GM18868 (cell line): Measurements from ENCODE around the gene ITCH.
"Not testable (repeated sequence)": the region's sequence is repeated elsewhere in the genome, so short reads cannot be mapped to it uniquely, and the experiment has no call there.

ENCODE experiments used
- ATAC-seq: cut with Tn5 transposase; IDR thresholded peaks from one replicate; pipeline ENCODE4 v1.9.1; 2021; ENCODE audit warnings: mild to moderate bottlenecking, moderate library complexity; ENCODE audit not compliant: unreplicated experiment

ITCH gene

DNA sequence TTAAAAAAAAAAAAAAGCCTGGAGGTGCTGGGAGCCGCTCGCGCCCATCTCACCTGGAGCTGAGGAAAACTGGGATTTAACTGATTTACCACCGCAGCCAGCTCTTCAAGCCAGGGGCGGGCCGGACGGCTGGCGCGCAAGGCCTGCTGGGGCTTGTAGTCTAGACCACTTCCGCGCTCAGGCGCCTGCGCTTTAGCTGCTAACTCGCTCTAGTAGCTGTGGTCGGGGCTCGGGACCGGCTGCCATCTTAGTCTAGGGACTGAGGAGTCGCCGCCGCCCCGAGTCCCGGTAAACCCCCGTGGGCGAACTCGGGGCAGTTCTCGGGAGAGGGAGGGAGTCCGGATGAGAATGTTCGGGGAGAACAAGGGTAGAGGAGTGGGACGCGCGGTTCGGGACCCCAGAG lies at the start of gene ITCH:
ITCH (plus strand) TSS at position 212 of the 403 bp plus-strand sequence. CDS start 30,539 bp downstream, outside the sequence.
- ATAC-seq = peak; percentile 97

DNA sequence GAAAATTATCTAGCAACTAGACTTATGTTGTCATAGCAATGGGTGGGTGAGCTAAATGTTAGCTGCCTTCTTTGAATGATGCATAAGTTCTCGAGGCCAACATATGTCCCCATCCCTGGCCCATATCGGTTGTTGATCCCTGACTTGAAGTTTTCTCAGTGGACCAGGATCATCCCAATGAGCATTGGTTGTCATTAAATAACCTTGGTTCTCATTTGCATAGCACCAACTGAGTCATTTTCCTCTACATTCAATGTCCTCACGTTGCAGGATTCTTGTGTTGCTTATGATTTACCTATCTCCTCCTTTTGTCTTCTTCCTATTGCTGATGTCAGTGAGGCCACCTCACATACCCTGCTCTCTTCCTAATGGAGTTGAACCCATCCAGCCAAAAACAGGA lies 47.8 kb upstream of the ITCH start:
- no peak for ATAC-seq

DNA sequence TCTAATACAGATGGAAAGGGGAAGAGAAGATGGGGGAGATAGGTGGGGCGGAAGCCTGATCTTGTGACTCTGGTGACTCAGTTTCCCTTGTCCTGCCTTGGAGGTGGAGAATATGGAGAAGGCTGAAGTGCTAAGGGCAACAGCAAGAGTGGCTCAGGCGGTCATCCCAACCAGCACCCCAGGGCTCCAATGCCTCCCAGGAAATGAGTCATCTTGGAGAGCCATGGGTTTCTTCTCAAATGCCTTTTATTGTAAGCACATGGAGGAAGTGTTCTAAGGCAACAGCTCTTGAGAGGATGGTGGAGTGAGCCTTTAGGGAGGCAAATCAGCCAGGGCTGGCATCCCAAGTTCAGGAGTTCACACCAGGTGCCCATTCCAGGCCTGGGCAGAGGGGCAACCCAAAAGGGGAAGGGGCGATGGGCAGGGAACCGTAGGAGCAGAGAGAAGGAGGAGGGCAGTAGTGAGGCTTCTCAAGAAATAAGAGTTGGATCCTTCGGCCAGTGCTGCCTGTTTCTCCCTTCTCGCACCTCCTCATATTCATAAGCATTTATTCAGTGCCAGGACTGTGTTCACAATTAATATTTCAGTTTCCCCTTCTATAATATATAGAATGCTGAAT lies 46.8 kb upstream of the ITCH start:
- ATAC-seq = no peak

DNA sequence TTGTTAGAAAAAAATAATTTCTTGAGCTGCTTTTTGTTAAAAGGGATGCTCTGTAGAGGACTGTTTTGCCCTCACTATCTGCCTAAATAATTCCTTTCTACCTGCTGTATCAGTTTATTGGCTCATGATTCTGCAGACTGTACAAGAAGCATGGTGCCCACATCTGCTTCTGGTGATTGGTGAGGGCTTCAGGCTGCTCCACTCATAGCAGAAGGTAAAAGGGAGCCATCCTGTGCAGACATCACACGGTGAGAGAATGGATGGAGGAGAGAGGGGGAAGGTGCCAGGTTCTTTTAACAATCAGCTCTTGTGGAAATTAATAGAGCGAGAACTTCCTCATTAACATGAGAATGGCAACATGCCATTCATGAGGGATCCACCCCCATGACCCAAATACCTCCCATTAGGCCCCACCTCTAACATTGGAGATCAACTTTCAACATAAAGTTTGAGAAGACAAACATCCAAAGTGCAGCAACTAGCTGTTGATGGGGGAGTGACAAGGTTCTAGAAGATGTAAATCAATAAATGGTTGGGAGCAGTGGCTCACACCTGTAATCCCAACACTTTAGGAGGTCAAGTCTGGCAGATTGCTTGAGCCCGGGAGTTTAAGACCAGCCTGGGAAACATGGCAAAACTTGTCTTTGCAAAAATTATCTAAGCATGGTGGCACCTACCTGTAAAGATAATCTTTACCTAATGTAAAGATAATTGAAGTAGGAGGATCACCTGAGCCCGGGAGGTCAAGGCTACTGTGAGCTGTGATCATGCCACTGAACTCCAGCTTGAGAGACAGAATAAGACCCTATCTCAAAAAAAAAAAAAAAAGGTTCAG lies 44.2 kb upstream of the ITCH start:
- ATAC-seq = no peak

DNA sequence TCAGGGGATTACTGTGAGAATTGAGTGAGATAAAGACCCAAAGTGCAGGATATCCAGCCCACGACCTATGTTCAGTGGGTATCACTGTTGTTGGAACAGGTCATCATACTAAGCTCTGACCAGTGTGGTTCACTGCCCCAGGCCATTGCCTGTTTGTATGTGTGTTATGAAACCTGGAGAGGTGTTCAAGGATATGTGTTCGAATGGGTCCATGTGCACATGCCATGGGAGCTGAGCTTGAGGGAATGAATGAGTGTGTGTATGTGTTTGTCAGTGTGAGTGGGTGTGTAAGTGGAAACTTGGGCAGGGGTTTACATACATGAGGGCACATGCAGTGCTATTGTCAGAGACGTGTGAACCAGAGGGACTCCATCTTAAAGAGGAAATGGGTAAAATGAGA lies 42.2 kb upstream of the ITCH start:
- ATAC-seq = no peak

DNA sequence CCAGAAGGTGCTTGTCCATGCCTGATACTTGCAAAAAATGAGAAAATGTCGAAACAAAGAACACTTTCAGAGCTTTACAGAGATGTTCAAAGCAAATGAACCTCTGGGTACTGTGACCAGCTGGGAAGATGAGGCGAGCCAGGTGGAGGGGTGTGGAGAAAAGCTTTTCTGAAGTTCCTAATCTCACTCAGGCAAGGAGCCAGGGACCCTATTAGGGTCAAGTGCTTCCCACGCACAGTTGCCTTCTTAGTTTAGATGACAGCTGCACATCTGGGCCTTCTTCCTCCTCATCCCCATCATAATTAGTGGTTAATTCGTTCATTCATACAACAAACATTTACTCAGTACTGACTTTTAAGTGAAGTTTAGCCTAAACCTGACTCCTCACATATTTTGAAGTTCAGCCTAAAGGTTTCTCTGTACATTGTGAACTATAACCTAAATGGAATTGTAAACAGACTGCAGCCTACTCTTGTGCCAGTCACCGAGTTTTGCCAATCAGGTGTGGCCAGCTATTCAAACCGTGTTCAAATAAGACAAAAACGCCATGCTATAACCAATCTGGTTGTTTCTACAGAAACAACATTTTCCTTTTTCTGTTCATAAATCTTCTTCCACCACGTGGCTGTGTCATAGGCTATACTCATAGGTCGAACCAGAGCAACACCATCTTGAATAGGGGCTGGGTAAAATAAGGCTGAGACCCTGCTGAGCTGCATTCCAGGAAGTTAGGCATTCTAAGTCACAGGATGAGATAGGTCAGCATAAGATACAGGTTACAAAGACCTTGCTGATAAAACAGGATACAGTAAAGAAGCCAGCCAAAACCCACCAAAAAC lies 40.6 kb upstream of the ITCH start:
- no peak for ATAC-seq

DNA sequence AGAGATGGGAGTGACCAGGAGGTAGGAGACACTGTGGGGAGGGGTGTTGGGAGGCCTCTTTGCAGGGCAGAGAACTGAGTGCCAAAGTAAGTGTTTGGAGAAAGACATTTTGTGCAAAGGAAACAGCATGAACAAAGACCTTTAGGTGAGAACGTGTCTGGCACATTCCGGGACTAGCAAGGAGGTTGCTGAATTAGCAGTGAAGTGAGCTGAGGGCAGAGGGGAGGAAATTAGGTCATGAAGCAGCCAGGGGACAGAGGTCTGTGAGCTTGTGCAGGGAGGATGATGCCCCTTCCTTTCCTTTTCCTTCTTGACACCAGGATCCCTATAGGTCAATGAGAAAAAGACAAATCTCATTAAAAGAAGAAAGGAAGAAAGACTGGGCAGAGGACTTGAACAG lies 38.5 kb upstream of the ITCH start:
- ATAC-seq = no peak

DNA sequence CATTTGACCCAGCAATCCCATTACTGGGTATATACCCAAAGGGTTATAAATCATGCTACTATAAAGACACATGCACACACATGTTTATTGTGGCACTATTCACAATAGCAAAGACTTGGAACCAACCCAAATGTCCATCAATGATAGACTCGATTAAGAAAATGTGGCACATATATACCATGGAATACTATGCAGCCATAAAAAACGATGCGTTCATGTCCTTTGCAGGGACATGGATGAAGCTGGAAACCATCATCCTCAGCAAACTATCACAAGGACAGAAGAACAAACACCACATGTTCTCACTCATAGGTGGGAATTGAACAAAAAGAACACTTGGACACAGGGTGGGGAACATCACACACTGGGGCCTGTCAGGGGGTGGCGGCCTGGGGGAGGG lies 34.9 kb upstream of the ITCH start:
- not testable (repeated sequence) for ATAC-seq

DNA sequence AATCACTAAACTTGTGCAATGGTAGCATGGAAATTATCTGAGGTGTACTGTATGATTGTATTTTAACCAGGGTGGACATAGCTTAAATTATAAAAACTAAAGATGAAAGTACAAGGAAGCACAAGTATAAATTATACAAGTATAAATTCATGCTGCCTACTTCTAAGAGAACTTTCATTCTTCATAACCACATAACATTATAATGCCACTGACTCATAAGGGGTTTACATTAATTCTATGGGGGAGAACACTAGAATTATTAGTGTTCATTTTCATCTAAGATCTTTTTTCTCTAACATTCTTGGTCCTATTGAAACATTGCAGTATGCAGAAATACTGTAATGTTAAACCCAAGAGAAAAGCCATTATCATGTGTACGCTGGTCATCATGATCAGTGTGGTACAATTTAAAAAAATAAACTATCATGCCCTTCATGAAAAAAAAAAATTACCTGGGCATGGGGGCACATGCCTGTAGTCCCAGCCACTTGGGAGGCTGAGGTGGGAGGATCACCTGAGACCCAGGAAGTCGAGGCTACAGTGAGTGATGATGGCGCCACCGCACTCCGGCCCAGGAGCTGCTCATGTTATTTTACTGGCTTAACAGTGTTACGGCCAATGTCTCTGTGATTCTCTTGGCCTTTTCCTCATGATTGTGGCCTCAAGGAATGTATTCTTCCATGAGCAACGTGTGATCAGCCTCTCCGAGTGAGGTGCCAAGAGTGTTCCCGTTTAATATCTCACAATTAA lies 34.0 kb upstream of the ITCH start:
- ATAC-seq = no peak

DNA sequence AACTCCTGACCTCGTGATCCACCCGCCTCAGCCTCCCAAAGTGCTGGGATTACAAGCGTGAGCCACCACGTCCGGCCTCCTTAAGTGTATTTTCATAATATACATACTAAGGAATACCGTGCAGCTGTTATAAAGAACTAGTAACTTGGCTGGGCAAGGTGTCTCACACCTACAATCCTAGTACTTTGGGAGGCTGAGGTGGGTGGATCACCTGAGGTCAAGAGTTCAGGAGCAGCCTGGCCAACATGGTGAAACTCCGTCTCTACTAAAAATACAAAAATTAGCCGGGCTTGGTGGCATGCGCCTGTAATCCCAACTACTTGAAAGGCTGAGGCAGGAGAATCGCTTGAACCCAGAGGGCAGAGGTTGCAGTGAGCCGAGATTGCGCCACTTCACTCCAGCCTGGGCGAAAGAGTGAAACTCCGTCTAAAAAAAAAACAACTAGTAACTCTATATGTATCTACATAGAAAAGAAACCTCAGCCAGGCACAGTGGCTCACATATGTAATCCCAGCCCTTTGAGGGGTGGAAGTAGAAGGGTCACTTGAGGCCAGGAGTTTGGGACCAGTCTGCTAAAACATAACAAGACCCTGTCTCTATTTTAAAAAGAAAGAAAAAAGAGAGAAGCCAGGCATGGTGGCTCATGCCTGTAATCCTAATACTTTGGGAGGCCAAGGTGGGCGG lies 32.1 kb upstream of the ITCH start:
- ATAC-seq = not testable (repeated sequence)

DNA sequence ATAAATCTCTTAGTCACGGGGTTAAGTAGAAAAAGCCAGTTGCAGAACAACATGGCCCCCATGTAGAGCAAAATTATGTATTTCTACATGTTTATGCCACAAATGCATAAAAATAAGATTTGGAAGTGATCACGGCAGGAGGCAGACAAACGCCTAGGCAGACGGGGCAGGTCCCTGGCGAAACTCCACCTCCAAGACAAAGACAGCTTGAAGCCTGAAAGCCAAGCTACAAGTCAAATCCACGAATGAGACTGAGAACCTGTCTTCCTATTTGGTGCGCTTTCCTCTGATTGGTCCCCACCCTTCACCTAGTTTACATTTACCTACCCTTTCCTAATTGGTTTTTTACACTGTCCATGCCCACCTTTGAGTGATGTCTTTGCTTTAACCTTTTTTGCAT lies 31.2 kb upstream of the ITCH start:
- no peak for ATAC-seq

DNA sequence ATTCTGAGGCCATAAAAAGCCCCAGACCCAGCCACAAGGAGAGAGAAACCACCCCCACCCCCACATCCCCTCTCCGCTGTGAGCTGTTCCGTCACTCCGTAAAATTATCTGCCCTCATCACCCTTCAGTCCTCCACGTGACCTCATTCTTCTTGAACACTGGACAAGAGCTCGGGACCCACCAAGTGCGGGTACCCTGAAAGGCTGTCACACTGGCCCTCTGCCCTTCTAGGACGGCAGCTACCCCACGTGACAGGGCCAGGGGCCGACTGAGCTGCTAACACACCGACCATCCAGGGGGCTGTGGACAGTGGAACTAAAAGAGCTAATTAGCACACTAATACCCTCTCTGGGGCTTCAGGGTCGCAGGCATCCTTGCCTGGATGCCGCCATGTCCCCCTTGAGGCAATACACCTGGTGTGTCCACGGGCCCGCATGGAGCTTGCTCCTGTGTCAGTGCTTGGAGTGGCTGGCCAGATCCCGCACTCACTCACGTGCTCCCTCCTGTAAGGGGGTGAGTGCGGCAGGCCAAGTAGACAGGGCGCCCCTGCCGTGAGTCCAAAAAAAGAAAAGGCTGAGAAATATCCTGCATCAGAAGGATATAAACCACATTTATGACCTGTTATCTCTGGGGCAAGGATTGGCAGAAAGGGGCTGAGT lies 30.7 kb upstream of the ITCH start:
- no peak for ATAC-seq

DNA sequence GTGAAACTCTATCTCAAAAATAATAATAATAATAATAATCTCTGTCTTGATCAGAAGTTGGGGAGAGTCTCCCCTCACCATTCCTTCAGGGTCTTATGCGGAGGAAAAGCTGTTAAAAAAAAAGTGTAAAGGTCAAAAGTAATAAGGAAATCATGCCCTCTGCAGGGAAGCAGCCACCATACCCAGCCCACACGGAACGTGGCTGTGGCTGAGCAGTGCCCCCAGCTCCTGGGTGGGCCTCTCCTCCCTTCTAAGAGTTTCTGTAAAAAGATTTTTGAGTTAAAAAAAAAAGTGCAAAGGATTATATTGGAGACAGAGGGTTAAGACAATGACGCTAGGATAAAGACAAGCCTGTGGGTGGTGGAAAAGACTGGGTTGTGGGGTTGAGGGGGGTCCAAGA lies 29.3 kb upstream of the ITCH start:
- no peak for ATAC-seq

DNA sequence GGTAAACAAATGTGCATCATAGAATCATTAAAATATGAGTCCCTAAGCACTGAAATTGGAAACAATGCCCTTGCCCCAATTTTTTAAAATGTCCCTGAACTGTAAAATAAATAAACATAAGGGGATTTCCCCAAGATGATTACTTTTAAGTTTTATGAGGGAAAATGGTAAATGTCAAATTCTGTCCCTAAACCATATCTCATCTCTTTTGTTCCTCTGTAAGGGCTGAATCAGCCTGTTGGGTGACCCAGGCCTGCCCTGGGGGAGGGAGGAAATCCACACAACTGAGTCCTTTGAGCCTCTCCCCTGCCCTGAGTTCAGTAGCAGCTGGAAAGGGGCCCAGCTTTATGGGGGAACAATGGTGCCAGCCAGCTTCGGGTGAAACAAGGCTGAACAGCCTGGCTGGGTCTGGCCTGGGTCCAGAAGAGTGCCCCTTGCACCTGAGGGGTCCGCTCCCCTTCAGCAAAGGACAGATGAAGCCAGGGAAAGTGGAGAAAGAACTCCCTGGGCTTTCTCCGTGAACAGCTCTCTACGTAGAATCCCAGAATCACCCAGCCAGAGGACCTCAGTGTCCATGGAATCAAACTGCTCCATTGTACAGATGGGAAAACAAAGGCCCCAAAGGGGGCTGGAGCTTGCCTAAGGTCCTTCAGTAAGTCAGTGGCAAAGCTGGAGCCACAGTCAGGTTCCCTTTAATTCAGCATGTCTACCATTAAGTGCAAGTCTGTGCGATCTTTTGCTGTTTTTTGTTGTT lies 28.2 kb upstream of the ITCH start:
- no peak for ATAC-seq

DNA sequence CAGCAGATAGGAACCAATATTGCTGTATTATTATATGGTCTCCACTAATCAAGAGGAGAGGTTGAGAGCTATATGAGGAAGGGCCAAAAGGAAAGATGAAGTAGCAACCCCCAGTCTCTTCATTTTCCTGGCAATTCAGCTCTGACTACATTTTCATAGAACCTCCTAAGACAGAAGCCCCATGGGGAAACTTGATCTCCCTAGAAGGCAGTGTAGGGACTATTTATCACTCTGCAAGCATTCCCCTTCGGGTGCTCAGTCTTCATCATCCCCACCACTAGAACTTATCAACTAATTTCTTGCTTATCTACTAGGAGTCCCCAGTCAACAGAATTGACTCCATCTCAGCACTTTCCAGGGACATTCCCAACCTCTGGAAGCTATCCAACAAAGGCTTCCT lies 25.5 kb upstream of the ITCH start:
- no peak for ATAC-seq

DNA sequence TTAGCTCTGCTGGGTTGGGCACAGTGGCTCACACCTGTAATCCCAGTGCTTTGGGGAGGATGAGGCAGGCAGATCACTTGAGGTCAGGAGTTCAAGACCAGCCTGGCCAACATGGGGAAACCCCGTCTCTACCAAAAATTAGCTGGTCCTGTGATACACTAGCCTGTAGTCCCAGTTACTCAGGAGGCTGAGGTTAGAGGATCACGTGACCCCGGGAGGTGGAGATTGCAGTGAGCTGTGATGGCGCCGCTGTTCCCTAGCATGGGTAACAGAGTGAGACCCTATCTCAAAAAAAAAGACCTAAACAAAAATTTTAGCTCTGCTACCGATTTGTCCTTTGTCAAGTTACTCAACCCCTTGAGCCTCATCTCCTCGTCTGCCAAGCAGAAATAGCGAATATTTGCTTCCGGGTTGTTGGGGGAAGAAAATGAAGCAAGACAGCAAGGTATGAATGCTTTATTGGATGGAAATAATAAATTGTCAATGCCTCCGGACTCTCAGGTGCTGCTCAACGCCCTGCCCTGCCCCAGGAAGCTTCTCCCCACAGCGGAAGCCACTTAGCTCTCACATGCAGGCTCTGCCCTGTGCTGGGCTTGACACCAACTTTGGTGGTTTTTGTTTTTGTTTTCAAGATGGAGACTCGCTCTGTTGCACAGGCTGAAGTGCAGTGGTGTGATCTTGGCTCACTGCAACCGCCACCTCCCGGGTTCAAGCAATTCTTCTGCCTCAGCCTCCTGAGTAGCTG lies 24.9 kb upstream of the ITCH start:
- ATAC-seq = no peak

DNA sequence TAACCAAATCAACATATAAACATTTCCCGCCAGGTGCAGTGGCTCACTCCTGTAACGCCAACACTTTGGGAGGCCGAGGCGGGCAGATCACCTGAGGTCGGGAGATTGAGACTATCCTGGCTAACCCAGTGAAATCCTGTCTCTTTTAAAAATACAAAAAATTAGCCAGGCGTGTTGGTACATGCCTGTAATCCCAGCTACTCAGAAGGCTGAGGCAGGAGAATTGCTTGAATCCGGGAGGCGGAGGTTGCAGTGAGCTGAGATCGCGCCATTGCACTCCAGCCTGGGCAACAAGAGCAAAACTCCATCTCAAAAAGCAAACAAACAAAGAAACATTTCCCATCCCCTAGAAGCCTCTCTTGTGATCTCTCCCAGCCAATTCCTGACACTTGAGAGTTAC lies 22.3 kb upstream of the ITCH start:
- ATAC-seq = not testable (repeated sequence)

DNA sequence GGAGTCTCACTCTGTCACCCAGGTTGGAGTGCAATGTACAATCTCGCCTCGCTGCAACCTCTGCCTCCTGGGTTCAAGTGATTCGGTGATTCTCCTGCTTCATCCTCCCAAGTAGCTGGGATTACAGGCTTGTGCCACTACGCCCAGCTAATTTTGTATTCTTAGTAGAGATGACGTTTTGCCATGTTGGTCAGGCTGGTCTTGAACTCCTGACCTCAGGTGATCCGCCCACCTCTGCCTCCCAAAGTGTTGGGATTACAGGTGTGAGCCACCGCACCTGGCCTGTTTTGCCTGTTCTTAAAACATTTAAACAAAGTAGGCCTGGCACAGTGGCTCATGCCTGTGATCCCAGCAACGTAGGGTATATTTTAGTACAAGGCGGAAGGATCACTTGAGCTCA lies 21.9 kb upstream of the ITCH start:
- not testable (repeated sequence) for ATAC-seq
